ENCODE results near the gene LIME1. TPM values are rescaled to one million over a fixed set of nuclear protein-coding genes. Genes with fewer than 3 reads are reported as not detected.

LIME1 gene
- total and polyA plus RNA-seq, 10 of the 15 experiments (the other 5 are each of a cell fraction or from before 2014, with no cell fraction given) = 0.35 to 154 (median 49.9) TPM

- H3K27me3 ChIP-seq (replicated peaks in 1 of 2; ENCODE audit: control insufficient read depth in 2 of 2, insufficient read depth in 2 of 2, low read length in 1 of 2) = no peaks in the 10 kb centered on the region
- peak overlapping the region; percentile 90 for H3K4me2 ChIP-seq (ENCODE audit: control insufficient read depth, insufficient read depth)
- ChIA-PET RAD21 (ENCODE audit: unreplicated experiment) (interaction anchor here (0.9 to 1.6 kb wide), 3 partner anchors 33 to 203 kb away, joined by 3 to 6 read pairs (median 5); partner anchors contain the start of genes ARFRP1, PTK6 and ZGPAT), POLR2A (interaction anchor here (0.5 to 1.0 kb wide), 3 partner anchors 13 to 249 kb away, joined by 3 read pairs; no protein-coding TSS in a partner anchor), CTCF (interaction anchor here (1.4 to 1.5 kb wide), 3 partner anchors 25 to 45 kb away, joined by 4 to 6 read pairs (median 5); no protein-coding TSS in a partner anchor), SMC1A (ENCODE audit: uncharacterized antibody, unreplicated experiment) (interaction anchor here (0.7 to 1.7 kb wide), 3 partner anchors 22 to 39 kb away, joined by 3 to 6 read pairs (median 5); partner anchors contain the start of genes ARFRP1 and ZGPAT)
- H3K27ac ChIP-seq (ENCODE audit: control insufficient read depth, insufficient read depth) = peak overlapping the region; percentile 72
- H3K79me2 ChIP-seq (ENCODE audit: control insufficient read depth, insufficient read depth, low read length) = peaks cover 17% of the 10 kb centered on the region
- H2AFZ ChIP-seq (ENCODE audit: control insufficient read depth, low read depth, low read length) = peak overlapping the region; percentile 37
- H3K9ac ChIP-seq (ENCODE audit: control insufficient read depth, insufficient read depth, low read length) = peak overlapping the region; percentile 77
- H4K20me1 ChIP-seq (ENCODE audit: control insufficient read depth, insufficient read depth) = no peaks in the 10 kb centered on the region
- ATAC-seq (peak; percentile 9; the same call in 2 of the 3 replicates), DNase-seq (ENCODE audit: low read depth, low spot score) (no peak), FAIRE-seq (peak; percentile 27)
- H3K4me1 ChIP-seq (ENCODE audit: control insufficient read depth, insufficient read depth, low read length) = peaks cover 32% of the 10 kb centered on the region
- 34% methylated on average over 28 of the region's 29 CpGs for WGBS (ENCODE audit: insufficient coverage, insufficient replicate concordance, low lambda C conversion rate, missing lambda C conversion rate)
- H3K36me3 ChIP-seq (ENCODE audit: control insufficient read depth in 2 of 2, insufficient read depth in 2 of 2, low read length in 1 of 2) = peaks cover under 1 to 5% of the 10 kb centered on the region in 2 experiments; a peak in 3 of 4 replicates
- peak overlapping the region; percentile 76 for H3K4me3 ChIP-seq
- intact Hi-C loops (cut with micrococcal nuclease; ENCODE audit: unreplicated experiment) (no loop called here), in situ Hi-C loops (cut with MboI) (no loop called here)
- no TSS peak for BruUV-seq (replicated peaks)
- H3K9me3 ChIP-seq (replicated peaks; ENCODE audit: control insufficient read depth, insufficient read depth, low read length) = no peaks in the 10 kb centered on the region
- no peak for TF ChIP-seq TARDBP (IDR thresholded peaks at IDR 0.05; ENCODE audit: borderline replicate concordance)
- no peak for TF ChIP-seq EZH2 (IDR thresholded peaks at IDR 0.05; ENCODE audit: borderline replicate concordance, control insufficient read depth, low read depth, low read length)
- no peak for TF ChIP-seq NFIC (IDR thresholded peaks at IDR 0.05; ENCODE audit: low read depth, low read length)
- TF ChIP-seq MXI1 (IDR thresholded peaks at IDR 0.05; ENCODE audit: low read depth, low read length) = no peak
- TF ChIP-seq CBX3 (IDR thresholded peaks at IDR 0.05; ENCODE audit: borderline replicate concordance, low read depth) = no peak
- TF ChIP-seq IRF3 (IDR thresholded peaks at IDR 0.05) = no peak
- TF ChIP-seq NFXL1 (IDR thresholded peaks at IDR 0.05; ENCODE audit: borderline replicate concordance) = no peak
- no peak for TF ChIP-seq EED (IDR thresholded peaks at IDR 0.05; ENCODE audit: low read depth)
- no peak for TF ChIP-seq KDM1A (IDR thresholded peaks at IDR 0.05; ENCODE audit: borderline replicate concordance)
- TF ChIP-seq BMI1 (IDR thresholded peaks at IDR 0.05; ENCODE audit: borderline replicate concordance) = no peak
- TF ChIP-seq ZNF24 (IDR thresholded peaks at IDR 0.05) = no peak
- TF ChIP-seq POLR2AphosphoS5 (IDR thresholded peaks at IDR 0.05; ENCODE audit: low read length) = 0 out of 2 replicates have a peak, but pooled peaks have one; percentile 22
- peak in 1 of 2 experiments; percentile 76; a peak in 1 of 4 replicates for TF ChIP-seq CEBPB (IDR thresholded peaks at IDR 0.05; ENCODE audit: borderline replicate concordance in 1 of 2, low read depth in 2 of 2, low read length in 2 of 2)
- TF ChIP-seq SIN3A (IDR thresholded peaks at IDR 0.05; ENCODE audit: low read depth, low read length) = no peak
- TF ChIP-seq NKRF (conservative IDR thresholded peaks at IDR 0.05) = no peak
Measured at GRCh38 chr20:63740627-63741353, 4.3 kb downstream of the LIME1 start.

All from GM12878 (cell line).